Aorta (tissue), 5 donors: Measurements from ENCODE around the gene MACROD2. TPM values are rescaled to one million over a fixed set of nuclear protein-coding genes. Genes with fewer than 3 reads are reported as not detected.

Experiments
- ATAC-seq: fragments of 200-7000 bp; cut with Tn5 transposase; one replicate; pipeline ENCODE4 v1.9.1; 2022; ENCODE audit warnings: moderate library complexity; ENCODE audit not compliant: low FRiP score
- DNase-seq, 2 donors: peaks; one replicate each; pipeline ENCODE4 v3.0.0-alpha.2; 2020
- H3K27ac ChIP-seq, 2 donors: one replicate each; pipeline ENCODE4 v1.5.1; 2013; ENCODE audit warnings: low read length in 2 of 2, mild to moderate bottlenecking in 2 of 2, moderate library complexity in 2 of 2, control low read depth in 1 of 2, inconsistent platforms in 1 of 2, low read depth in 1 of 2
- H3K27me3 ChIP-seq, 2 donors: one replicate each; pipeline ENCODE4 v1.6.1; 2013; ENCODE audit warnings: control low read depth in 1 of 2, low read length in 1 of 2, mild to moderate bottlenecking in 1 of 2, moderate library complexity in 1 of 2; ENCODE audit not compliant: insufficient read depth in 2 of 2, control insufficient read depth in 1 of 2
- H3K36me3 ChIP-seq, 2 donors: one replicate each; pipeline ENCODE4 v1.6.1; 2013; ENCODE audit warnings: control low read depth in 1 of 2, low read length in 1 of 2, mild to moderate bottlenecking in 1 of 2; ENCODE audit not compliant: insufficient read depth in 2 of 2, control insufficient read depth in 1 of 2
- H3K4me1 ChIP-seq, 2 donors: one replicate each; pipeline ENCODE4 v1.6.1; 2013; ENCODE audit warnings: low read length in 2 of 2, control low read depth in 1 of 2, mild to moderate bottlenecking in 1 of 2, moderate library complexity in 1 of 2; ENCODE audit not compliant: insufficient read depth in 2 of 2, control insufficient read depth in 1 of 2
- H3K4me3 ChIP-seq, 2 donors: one replicate each; pipeline ENCODE4 v1.5.1; 2013; ENCODE audit warnings: low read length in 2 of 2, control low read depth in 1 of 2, mild to moderate bottlenecking in 1 of 2
- H3K9me3 ChIP-seq: one replicate; pipeline ENCODE4 v1.6.1; 2013; ENCODE audit warnings: mild to moderate bottlenecking, low read length; ENCODE audit not compliant: control insufficient read depth
- WGBS, 2 donors: extraction: QIAGEN DNeasy Blood & Tissue Kit; methylation state at CpG; one replicate each; pipeline ENCODE4 v1.1.7; 2013; 5-methylcytosine and 5-hydroxymethylcytosine counted together
- intact Hi-C, 2 donors: fragments of 100-400 bp; cut with DNase I; formaldehyde crosslinking; loops; one replicate each; pipeline versions ENCODE4 v1.14.2 to v1.15.0; 2022
- polyA plus RNA-seq, 2 donors: library from polyadenylated mRNA; stranded (reverse); fragments of 200-250 nt; gene quantifications; one replicate each; pipeline ENCODE4 v1.2.3, GENCODE V29; 2013
- total RNA-seq, 2 donors: library from RNA; stranded (reverse); fragmentation: NEBNext Ultra II Directional; extraction: Animal tissue kit (Norgen Biotek cat#: 25700); gene quantifications; one replicate each; pipeline ENCODE4 v1.2.1, GENCODE V29; 2021
- donor health status: healthy with polysubstance abuse.
- donor health status: Bipolar disorder and iron deficiency.
- donor health status: DM: no; HTN: no; CAD: no.
- donor health status: DM: no; HTN: no; CAD: no.
- donor health status: DM: yes; HTN: yes; CAD: no.

MACROD2 gene
- total and polyA plus RNA-seq, 4 donors: 0.90 to 11.2 (median 4.8) TPM

DNA sequence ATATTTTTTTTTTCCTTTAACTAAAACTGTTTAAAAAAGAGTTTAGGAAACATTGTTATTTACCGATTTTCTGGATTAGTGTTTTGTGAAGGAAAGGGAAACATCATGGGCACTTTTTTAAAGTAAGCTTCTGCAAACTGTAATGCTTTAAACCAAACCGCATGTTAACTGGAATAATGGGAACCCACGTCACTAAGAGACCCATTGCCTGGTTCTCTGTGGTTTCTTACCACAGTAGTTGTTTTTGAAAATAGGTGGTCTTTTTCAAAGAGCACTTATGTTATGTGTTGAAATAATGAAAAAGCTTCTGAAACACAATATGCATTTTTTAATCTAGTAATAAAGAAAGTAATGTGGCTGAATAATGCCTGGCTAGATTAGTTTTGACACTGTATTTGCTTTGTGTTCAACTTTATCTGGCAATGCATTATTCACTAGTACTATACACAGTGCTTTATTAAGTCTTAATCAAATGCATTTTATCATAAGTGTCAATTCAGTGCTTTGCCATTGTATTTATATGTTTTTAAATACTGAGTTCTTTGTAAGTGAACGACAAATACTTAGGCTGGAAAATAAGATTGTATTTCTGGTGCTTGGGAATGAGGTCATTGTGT is 1096.2 kb downstream of the MACROD2 start:
- WGBS, 2 donors: 68 to 71% methylated on average over 4 of the region's 4 CpGs
- Histone ChIP-seq H3K4me1 (no peaks in the 10 kb centered on the region), H3K36me3 (no peaks in the 10 kb centered on the region), H3K4me3 (no peak overlapping the region), H3K9me3 (no peaks in the 10 kb centered on the region), H3K27me3 (no peaks in the 10 kb centered on the region), H3K27ac (no peak overlapping the region)
- DNase-seq: no peak
- intact Hi-C loops: no loop called here
- ATAC-seq: no peak

DNA sequence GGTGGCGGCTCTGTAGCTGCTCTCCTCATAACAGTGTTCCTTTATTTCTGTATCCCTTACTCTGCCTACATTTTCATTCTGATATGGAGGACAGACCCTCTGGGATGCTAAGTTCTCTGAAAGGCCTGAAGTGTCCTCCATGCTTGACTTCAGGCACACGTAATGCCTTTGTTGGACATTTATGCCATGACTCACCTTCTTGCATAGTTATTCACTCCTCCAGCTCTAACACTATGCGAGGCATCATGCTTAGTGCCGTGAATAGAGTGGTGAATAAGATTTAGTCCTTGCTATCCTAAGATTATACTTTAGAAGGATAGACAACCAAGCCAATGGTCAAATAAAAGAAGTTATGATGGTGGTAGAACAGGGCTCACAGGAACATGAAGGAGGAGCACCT is 1103.0 kb downstream of the MACROD2 start:
- no peak for DNase-seq
- no peaks in the 10 kb centered on the region for H3K36me3 ChIP-seq

GRCh38 chr20:15099130-15099529 is 1103.8 kb downstream of the MACROD2 start:
- no peak overlapping the region for H3K4me3 ChIP-seq
- H3K27me3 ChIP-seq: no peaks in the 10 kb centered on the region
- intact Hi-C loops: no loop called here
- no peaks in the 10 kb centered on the region for H3K36me3 ChIP-seq
- no peak overlapping the region for H3K27ac ChIP-seq
- no peaks in the 10 kb centered on the region for H3K9me3 ChIP-seq
- H3K4me1 ChIP-seq: no peaks in the 10 kb centered on the region
- no peak for ATAC-seq
- whole genome bisulfite sequencing, 2 donors: 88 to 90% methylated on average over 1 of the region's 1 CpG
- no peak for DNase-seq

More for the DNA sequence above, 1103.0 kb downstream of the MACROD2 start:
- intact Hi-C loops: no loop called here
- H3K4me1 ChIP-seq: no peaks in the 10 kb centered on the region
- H3K4me3 ChIP-seq: no peak overlapping the region
- ATAC-seq: no peak
- WGBS, 2 donors: 92 to 95% methylated on average over 4 of the region's 4 CpGs
- no peaks in the 10 kb centered on the region for H3K27me3 ChIP-seq
- no peak overlapping the region for H3K27ac ChIP-seq
- no peaks in the 10 kb centered on the region for H3K9me3 ChIP-seq

- DNase-seq (no peak), ATAC-seq (no peak)
- H3K4me1 ChIP-seq: no peaks in the 10 kb centered on the region
- no peaks in the 10 kb centered on the region for H3K9me3 ChIP-seq
- no peak overlapping the region for H3K4me3 ChIP-seq
- intact Hi-C loops: no loop called here
- no peaks in the 10 kb centered on the region for H3K27me3 ChIP-seq
- no peaks in the 10 kb centered on the region for H3K36me3 ChIP-seq
- H3K27ac ChIP-seq: no peak overlapping the region
These were observed 1105.3 kb downstream of the MACROD2 start for GRCh38 chr20:15100506-15101160.

DNA sequence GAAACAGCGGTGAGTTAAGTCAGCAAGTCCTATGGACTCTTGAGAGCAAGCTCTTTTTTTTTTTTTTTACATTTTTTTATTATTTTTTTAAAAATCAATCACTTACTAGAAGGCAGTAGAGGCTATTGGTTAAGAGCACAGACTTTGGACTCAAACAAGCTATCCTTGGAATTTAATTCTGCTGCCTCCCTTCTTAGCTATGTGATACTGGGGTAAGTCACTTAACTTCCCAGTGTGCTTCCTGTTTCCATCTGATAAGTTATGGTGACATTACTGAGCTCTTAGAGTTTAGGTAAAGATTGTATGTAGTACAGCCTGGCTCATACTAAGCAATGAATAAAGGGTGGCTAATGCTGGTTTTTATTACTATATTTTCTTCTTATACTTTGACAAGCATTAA is 1112.6 kb downstream of the MACROD2 start:
- Histone ChIP-seq H3K27me3 (no peaks in the 10 kb centered on the region), H3K4me3 (no peak overlapping the region), H3K27ac (no peak overlapping the region), H3K4me1 (no peaks in the 10 kb centered on the region), H3K36me3 (no peaks in the 10 kb centered on the region), H3K9me3 (peaks cover 2% of the 10 kb centered on the region)
- 38 to 48% methylated on average over 1 of the region's 1 CpG for WGBS, 2 donors
- DNase-seq: no peak
- intact Hi-C loops: no loop called here
- ATAC-seq: no peak

GRCh38 chr20:15109494-15109893 is 1114.2 kb downstream of the MACROD2 start:
- no peak overlapping the region for H3K4me3 ChIP-seq
- peaks cover 2% of the 10 kb centered on the region for H3K9me3 ChIP-seq
- DNase-seq: no peak

GRCh38 chr20:15111654-15112053 is 1116.3 kb downstream of the MACROD2 start:
- peaks cover 0 to 3% of the 10 kb centered on the region in 2 donors for H3K4me1 ChIP-seq
- H3K9me3 ChIP-seq: no peaks in the 10 kb centered on the region
- intact Hi-C loops: no loop called here
- DNase-seq (no peak), ATAC-seq (no peak)
- H3K27ac ChIP-seq: no peak overlapping the region
- H3K27me3 ChIP-seq: no peaks in the 10 kb centered on the region
- H3K36me3 ChIP-seq: no peaks in the 10 kb centered on the region
- no peak overlapping the region for H3K4me3 ChIP-seq

More at GRCh38 chr20:15109494-15109893, 1114.2 kb downstream of the MACROD2 start:
- H3K27me3 ChIP-seq: no peaks in the 10 kb centered on the region
- WGBS, 2 donors: 81 to 85% methylated on average over 7 of the region's 7 CpGs
- ATAC-seq: no peak
- intact Hi-C loops: no loop called here
- H3K27ac ChIP-seq: no peak overlapping the region
- peaks cover 0 to 3% of the 10 kb centered on the region in 2 donors for H3K4me1 ChIP-seq
- no peaks in the 10 kb centered on the region for H3K36me3 ChIP-seq

DNA sequence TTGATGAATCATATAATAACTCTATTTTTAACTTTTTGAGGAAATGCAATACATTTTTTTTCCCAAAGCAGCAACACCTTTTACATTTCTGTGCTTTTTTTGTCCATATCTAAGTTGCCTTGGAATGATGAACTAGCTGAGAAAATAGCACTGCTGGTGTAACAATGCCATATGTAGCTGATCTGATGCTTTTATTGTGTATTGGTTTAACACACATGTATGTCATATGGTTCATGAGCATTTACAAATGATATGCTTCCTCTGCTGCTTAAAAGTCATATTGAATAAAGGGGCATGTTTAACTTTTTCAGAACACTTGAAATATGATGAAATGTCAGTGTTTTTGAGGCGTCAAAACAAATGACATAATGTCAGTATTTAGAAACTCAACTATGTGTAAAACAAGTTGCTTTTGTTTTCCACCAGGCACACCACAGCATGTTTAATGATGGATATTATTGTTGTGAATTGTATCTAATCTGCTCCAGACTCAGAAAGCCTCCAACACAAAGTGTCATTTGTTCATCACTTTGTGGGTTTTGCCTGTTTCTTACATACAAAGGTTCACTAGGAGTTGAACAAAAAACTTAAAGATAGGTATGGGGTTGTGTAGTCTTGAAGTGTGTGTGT is 1117.9 kb downstream of the MACROD2 start:
- no peaks in the 10 kb centered on the region for H3K27me3 ChIP-seq
- no peak overlapping the region for H3K27ac ChIP-seq
- H3K4me1 ChIP-seq: peaks cover 0 to 3% of the 10 kb centered on the region in 2 donors
- DNase-seq (no peak), ATAC-seq (no peak)
- no peaks in the 10 kb centered on the region for H3K9me3 ChIP-seq
- H3K4me3 ChIP-seq: no peak overlapping the region
- H3K36me3 ChIP-seq: no peaks in the 10 kb centered on the region
- intact Hi-C loops: no loop called here
- WGBS, 2 donors: 80 to 87% methylated on average over 1 of the region's 1 CpG
